HG03432 (cell line): ENCODE results near the gene TMPRSS9.
A peak's percentile ranks its signal among the peaks of the same experiment; 100 is the strongest.

Source experiments
- ATAC-seq: cut with Tn5 transposase; IDR thresholded peaks from one replicate; pipeline ENCODE4 v1.9.1; 2021; ENCODE audit warnings: mild to moderate bottlenecking, moderate library complexity; ENCODE audit not compliant: unreplicated experiment

TMPRSS9 gene

DNA sequence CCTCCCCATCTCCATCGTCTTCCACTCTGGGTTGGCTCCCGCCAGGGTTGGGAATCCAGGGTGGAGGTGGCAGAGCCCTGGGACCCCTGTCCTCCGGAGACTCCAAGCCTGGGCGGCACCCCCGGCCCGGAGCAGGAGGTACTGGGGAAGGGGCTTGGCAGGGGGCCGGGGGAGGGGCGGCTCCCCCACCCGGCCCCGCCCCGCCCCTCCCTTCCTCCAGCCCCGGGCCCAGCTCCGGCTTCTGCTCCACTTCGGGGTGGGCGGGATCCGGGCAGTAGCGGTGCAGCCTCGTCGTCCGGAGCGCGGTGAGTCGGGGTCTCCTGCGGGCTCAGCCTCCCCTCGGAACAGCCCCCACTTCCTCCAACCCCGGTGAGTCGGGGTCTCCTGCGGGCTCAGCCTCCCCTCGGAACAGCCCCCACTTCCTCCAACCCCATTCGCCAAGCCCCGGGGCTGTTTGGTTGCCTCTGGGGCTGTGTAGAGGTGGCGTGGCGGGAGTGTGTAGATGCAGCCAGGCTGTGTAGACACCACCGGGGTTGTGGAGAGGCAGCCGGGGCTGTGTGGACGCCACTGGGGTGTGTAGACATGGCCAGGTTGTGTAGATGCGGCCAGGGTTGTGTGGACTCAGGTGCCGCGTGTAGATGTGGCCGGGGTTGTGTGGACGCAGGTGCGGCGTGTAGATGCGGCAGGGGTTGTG, at the start of gene TMPRSS9:
TMPRSS9 (plus strand) TSS at position 274 of the 694 bp plus-strand sequence. CDS start 29,521 bp downstream, outside the sequence.
- no peak for ATAC-seq

DNA sequence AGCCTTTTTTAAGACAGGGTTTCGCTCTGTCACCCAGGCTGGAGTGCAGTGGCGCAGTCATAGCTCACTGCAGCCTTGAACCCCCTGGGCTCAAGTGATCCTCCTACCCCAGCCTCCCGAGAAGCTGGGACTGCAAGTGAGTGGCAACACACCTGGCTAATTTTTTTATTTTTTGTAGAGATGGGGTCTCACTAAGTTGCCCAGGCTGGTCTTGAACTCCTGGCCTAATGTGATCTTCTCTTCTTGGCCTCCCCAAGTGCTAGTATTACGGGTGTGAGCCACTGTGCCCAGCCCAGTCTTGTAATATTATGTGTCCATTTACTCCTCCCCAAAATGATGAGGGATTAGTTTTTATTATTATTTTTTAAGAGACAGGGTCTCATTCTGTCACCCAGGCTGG, 49.0 kb upstream of the TMPRSS9 start:
- ATAC-seq, result no peak

DNA sequence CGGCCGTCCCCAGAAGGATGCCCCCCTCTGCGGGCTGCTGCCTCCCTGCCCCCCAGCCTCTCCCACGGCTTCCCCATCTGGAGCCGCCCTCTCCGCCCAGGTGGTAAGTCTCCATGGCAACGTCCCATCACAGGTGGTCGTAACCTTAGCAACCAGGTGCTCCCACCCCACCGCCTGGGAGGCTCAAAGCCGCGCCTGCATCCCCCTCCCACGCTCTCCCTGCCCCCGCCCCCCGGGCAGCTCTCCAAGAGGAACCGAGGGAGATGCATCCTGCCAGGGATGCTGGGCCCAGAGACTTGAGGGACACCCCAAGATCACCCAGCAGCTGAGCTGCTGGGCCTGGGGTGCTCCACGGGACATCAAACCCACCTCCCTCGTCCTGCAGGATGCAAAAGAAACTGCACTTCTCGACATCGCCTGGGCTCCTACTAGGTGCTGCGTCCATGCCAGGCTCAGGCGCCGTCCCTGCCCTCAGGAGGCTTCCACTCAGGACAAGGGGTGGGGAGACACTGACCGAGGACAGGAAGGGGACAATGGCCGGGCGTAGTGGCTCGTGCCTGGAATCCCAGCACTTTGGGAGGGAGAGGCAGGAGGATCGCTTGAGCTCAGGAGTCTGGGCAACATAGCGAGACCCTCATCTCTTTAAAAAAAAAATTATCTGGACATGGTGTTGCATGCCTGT, 47.1 kb upstream of the TMPRSS9 start:
- ATAC-seq, result no peak

DNA sequence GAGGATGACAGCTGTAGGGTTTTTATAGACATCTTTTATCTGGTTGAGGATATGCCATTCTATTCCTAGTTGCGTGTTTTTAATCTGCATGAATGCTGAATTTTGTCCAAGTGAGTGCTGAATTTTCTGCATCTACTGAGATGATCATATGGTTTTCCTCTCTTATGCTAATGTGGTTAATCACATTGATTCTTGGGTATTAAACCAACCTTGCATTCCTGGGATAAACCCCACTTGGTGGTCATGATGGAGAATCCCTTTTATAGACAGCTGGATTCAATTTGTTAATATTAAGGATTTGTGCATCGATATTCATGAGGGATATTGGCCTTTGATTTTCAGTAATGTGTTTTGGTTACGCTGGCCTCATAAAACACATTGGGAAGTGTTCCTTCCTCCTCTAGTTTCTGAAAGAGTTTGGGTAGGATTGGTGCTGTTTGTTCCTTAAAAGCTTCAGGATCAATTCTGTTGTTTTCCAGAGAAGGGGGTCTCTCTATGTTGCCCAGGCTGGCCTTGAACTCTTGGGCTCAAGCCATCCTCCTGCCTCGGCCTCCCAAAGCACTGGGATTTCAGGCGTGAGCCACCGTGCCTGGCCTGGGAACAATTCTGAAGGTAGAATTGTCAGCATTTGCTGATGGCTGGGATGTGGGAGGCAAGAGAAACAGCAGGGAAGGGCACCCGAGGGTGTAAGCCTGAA, 44.8 kb upstream of the TMPRSS9 start:
- ATAC-seq, result no peak

DNA sequence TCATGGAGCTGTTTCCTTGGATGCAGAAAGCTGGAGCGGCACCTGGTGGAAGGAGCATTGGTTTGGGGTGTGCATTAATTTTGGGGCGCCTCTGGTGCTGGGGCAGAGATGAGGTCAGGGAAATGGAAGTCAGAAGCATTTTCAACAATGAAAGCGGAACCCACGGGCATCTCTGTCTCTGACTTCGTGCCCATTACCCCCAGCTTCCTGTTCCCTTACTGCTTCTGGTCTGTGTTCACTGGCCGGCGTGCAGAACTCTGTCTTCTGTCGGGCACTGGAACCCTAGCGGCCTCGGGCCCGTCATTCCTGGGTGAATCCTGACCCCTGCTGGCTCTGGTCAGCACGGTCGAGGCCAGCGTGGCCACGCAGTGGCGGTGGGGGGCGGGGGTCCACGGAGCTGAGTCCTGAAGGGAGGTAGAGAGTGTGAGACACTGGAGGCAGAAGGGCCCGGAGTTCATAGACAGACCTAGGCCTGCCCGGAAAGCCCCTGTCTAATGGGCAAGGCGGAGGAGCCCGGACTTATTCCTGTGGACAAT, 44.2 kb upstream of the TMPRSS9 start:
- no peak for ATAC-seq

DNA sequence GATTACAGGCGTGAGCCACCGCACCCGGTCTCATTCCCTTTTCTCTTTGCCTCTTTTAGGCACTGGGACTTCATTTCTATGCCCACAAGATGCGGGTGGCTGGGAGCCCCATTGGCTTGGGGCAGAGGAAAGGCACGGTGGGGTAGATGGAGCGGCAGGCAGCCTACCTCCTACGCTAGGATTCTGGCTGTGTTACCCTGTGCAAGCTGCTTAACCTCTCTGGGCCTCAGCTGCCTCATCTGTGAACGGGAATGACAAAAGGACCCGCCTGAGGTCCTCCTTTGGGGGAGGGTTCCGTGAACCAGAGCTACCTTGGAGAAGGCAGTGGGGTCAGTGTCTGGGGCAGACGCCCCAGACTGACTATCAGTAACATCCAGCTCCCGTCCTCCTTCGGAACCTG, 42.8 kb upstream of the TMPRSS9 start:
- no peak for ATAC-seq

DNA sequence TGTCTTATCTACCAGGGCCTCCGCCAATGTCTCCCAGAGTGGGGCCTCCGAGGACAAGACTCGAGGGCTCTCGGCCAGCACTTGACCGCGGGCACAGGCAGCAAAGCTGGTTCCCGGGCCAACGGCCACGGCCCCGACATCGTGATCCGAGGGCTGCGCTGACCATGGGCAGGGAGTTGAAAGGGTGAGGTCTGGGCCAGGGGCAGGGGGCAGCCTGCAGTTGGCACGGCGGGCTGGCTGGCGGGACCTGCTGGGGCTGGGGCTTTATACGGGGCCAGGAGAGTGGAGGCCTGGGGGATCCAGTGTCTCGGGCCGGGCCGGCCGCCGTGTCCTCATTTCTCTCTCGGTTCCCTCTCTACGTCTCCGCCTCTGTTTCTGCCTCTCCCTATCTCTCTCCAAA, 42.3 kb upstream of the TMPRSS9 start:
- no peak for ATAC-seq

DNA sequence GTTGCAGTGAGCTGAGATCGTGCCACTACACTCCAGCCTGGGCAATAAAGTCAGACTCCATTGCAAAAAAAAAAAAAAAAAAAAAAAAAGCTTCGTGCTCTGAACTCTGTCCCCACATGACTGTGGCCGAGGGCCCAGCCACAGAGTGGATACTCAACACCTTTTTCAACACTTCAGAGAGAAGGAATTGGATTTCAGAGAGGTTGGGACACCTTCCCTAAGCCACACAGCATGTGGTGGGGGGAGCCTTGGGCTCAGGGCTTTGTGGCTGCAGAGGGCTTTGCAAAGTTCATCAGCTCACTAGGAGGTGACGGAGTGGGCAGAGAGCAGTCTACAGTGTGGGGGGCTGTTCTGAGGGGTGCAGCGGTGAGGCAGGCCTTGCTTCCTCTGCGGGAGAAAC, 41.1 kb upstream of the TMPRSS9 start:
- ATAC-seq, result no peak

DNA sequence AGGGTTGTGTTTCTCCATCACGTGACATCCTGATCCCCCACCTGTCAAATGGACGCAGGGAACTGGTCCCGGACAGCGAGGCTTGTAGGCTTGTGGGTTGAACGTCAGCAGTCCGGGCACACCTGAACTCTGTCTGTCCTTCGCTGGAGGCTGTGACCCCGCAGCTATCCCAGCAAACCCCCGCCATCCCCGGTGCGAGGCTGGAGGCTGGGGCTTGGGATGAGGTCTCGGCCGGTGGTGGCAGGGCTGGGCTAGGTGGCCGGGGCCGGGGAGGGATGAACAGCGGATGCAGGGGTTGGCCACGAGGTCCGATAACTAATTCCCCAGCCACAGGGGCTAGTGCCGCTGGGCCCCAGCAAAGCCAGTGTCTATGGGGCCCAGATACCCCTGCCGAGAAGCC, 40.5 kb upstream of the TMPRSS9 start:
- ATAC-seq, result no peak

DNA sequence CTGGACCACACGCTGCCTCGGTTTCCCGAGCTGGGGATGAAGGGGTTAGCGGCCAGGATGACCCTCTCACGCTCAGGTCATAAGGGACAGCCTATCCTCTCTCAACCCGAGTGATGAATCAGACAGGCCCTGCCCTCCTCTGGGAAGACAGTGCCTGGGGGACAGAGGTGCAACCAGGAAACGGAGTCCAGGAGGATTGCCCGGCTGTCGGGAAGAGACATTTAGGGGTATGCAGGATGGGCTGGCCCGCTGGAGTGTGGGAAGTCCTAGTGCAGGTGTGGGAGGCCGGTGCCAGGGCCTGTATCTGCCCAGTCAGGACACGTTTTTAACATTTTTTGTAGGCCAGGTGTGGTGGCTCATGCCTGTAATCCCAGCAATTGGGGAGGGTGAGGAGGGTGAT, 40.0 kb upstream of the TMPRSS9 start:
- no peak for ATAC-seq

DNA sequence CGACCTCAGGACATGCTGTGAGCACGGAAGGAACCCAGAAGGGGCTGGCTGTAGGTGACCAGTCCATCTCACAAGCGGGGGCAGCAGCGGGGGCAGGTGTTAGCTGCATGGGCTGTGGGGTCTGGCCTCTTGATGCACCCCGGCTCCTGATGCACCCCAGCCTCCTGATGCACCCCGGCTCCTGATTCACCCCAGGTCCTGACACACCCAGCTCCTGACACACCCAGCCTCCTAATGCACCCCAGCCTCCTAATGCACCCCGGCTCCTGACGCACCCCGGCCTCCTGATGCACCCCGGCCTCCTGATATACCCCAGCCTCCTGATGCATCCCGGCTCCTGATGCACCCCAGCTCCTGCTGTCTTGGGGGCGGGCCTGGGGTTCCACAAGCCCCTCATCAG, 39.1 kb upstream of the TMPRSS9 start:
- ATAC-seq, result no peak

DNA sequence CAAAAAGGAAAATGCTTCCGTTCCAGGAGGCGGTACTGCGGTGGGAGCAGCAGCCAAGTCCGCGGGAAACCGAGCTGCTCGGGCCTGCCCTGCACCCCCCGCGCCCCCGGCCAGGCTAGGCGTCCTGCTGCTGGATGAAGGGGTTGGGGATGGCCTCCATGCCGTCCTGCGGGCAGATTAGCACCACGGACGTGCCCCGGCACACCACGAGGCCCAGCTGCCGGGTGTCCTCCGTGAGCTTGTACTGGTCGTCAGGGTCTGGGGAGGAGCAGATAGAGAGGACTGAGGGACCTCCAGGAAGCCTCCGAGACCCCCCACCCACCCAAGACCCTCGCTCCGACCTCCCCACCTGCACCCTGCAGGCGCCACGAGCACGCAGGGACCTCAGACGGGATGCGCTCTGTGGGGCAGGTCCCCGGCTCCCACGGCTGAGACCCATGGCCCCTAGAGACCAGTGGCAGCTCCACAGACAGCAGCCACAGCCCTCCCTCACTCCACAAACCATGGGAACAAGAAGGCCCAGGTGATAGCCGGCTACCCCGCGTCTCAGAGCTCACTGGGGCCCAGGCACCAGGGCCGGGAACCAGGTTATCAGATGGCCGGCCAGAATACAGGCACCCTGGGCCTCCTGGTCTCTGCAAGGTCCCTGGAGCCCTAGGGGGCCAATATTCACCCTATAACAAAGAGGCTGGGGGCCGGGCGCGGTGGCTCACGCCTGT, 38.3 kb upstream of the TMPRSS9 start:
- ATAC-seq, result no peak

DNA sequence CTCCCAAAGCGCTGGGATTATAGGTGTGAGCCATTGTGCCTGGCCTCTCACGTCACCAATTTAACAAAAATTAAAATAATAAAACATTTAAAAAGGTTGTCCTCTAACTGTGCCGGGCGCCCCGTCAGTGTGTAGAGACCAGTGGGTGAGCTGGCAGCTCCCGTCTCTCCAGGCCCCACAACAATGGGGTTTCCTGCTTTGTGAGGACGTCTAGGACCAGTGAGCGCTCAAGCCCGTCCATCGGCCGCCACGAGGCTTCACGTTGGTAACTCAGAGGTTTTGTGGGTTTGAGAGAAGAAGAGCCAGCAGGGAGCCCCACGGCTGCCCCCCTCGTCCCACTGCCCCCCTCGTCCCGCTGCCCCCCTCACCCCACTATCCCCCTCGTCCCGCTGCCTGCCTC, 36.4 kb upstream of the TMPRSS9 start:
- no peak for ATAC-seq

DNA sequence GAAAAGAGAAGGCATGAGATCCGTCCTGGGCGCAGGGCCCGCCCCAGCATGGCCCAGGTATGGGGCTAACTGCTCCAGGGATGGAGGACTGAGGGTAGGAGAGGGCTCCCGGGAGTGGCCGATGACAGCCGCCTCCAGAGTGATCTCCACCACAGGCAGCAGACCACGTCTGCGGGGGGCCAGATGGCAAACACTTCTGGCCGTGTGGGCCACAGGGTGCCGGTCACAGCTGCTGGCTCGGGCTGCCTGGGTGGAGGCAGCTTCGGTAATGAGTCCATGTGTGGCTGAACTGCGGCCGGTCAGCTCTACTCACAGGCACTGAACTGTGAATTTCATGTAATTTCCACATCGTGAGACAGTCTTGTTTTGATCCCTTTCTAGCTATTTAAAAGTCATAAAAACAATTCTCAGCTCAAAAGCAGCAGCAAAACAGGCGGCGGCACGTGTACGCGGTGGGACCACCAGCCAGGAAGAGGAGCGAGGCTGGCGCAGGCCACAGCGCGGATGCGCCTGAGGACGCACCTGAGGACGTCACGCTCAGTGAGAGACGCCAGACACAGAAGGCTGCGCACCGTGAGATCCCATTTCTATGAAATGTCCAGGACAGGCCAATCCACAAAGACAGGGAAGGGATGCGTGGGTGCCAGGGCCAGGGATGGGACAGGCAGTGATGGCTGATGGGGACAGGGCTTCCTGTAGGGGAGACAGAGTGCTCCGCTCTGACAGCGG, 35.7 kb upstream of the TMPRSS9 start:
- ATAC-seq, result no peak

DNA sequence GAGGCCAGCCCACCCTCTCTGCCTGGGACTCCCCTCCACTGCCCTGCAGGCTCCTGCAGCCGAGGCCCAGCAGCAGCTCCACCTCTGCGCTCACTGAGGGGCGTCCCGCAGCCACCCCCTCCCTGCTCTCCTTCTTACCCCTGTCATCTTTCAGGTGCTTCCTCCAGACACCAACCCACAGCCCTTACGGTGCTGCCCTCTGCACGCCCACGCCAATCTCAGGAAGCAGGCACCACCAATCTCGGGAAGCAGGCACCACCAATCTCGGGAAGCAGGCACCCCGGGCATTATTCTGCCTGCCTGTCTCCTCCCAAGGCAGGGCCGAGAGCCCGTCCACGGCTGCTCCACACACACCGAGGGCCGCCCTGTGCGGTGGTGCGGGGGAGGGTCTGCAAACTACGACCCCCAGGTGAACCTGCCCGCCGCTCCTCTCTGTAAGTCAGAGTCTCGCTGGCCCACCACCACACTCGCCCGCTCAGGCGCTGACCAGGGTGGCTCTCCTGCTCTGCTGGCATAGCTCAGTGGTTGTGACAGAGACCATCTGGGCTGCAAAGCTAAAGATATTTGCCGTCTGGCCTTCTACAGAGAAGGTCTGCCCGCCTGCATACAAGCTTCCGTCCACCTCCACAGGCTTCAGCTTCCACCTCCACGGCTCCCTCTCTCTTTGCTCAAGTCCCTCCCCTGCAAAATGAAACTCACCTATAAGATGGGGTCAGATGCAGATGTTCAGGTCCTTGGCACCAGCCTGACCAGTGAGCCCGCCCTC, 34.6 kb upstream of the TMPRSS9 start:
- ATAC-seq, result no peak

DNA sequence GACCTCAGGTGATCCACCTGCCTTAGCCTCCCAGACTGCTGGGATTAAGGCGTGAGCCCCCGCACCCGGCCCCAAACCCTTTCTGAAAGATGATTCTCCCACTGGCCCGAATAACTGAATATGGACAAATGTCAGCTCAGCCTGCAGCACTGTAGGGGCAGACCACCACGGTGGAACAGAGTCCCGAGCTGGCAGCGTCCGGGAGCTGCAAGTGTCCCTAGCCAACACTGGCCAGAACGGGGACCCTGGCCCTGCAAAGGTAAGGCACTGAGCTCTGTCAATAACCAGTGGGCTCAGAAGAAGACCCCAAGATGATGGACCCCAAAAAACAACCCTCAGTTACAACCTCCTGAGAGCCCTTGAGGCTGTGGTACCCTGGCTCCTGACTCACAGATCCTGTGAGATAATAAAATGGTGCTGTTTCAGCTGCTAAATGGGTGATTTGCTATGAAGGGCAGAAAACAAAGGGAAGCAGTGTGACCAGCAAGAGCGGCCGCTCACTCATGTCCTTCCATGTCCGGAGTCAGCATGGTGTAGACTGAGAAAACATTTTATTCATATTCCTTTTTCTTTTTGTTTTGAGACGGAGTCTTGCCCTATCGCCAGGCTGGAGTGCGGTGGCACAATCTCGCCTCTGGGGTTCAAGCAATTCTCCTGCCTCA, 33.2 kb upstream of the TMPRSS9 start:
- ATAC-seq, result no peak

DNA sequence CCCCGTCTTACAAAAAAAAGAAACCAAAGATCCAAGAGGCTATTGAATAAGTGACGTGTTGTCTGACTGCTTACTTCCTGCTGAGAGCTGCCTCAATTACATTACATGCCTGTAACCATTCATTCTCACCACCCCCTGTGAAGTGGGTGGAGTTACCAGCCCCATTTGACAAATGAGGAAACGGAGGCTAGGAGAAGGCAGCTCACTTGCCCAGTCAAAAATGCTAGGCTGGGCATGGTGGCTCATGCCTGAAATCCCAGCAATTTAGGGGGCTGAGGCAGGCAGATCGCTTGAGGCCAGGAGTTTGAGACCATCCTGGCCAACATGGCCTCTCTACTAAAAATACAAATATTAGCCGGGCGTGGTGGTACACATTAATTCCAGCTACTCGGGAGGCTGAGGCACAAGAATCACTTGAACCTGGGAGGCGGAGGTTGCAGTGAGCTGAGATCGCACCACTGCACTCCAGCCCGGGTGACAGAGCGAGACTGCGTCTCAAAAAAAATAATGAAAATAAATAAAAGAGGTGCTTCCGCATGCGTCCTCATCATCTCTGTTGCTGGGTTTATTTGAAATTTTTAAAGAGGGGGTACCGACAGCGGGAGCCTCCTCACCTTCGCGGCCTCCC, 32.2 kb upstream of the TMPRSS9 start:
- ATAC-seq, result no peak

DNA sequence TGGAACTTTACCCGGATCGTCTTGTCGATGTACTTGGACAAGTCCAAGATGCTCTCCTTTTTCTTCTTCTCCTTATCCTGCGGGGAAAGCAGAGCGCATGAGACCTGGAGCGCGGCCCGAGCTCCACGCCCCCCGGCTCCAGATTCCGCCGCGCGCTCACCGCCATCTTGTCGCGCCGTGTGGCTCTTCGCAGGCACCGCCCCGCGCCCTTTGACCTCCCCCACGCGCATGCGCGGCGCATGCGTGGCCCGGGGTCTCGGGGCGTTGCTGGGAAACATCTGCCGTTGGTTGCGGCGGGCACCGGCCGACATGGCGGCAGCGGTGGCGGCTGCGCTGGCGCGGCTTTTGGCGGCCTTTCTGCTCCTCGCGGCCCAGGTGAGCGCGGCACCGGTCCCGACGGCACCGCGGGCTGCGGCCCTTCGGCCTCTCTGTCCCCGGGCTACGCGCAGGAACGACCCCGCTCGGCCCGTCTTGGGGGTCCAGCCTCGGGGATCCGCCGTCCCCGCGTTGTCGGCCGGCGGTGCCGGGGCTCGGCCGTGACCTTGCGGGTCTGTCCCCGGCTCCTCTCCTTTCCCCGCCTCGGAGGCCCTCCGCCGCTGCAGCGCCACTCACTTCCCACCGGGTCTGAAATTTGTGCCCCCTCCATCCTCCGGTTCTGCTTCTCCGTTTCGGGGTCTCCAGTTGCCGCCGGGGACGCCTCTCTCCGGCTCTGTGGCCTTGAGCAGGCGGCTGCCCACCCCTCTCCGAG, 31.5 kb upstream of the TMPRSS9 start, which contains the start of the genes LSM7 and SPPL2B:
LSM7 (minus strand) TSS at position 186 of the 748 bp plus-strand sequence; CDS start at position 166, 20 bp downstream.
SPPL2B (plus strand) TSS at position 284 of the 748 bp plus-strand sequence; CDS start at position 310, 26 bp downstream.
- peak; percentile 69 for ATAC-seq
